ENCODE data around the gene TFCP2.
"Not testable (repeated sequence)": the region's sequence is repeated elsewhere in the genome, so short reads cannot be mapped to it uniquely, and the experiment has no call there.

TFCP2 gene

GRCh38 chr12:51172515-51173431, at the start of gene TFCP2:
TFCP2 (minus strand) TSS chr12:51173135; CDS start chr12:51172422, 713 bp downstream.
- FAIRE-seq = peak; percentile 69

DNA sequence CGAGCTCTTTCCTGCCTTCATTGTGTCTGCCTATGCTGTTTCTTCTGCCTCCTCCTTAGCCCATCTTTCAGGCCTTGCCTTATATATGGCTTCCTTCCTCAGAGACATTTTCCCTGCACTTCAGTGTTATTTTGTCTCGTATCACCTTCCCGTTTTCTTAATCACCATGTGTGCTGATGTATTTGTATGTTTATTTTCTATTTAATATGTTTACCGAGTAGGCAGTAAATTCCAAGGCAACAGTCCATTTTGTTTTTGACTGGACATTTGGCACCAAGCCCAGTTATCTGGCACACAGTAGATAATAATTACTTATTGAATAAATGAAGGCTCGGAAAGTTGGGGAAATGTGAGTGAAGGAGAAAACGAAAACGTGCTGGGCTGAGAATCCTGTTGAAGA, 49.5 kb upstream of the TFCP2 start:
- FAIRE-seq = no peak

DNA sequence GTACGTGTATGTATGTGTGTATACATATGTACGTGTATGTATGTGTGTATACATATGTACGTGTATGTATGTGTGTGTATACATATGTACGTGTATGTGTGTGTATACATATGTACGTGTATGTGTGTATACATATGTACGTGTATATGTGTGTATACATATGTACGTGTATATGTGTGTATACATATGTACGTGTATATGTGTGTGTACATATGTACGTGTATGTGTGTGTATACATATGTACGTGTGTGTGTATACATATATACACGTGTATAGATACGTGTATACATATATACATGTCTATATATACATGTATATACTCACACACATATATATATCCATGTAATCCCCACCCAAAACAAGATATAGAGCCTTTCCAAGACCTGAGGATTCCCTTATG, 46.9 kb upstream of the TFCP2 start:
- FAIRE-seq = not testable (repeated sequence)

DNA sequence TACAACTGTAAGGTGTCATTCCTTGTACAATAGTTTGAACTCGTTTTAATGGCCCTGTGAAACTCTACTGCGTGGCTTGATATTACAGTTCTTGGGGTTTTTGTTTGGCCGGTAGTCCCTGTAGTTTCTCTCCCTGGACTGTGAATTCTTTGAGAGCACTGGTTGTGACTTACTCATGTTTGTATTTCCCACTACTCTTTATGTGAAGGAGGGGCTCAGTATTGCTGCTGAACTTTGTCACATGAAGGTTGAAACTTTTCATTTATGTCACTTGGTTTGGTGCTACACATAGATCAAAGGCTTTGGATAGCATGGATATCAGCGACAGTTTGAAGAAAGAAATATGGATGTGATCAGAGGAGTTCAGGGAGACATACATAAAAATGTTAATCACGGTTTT, 46.4 kb upstream of the TFCP2 start:
- no peak for FAIRE-seq

DNA sequence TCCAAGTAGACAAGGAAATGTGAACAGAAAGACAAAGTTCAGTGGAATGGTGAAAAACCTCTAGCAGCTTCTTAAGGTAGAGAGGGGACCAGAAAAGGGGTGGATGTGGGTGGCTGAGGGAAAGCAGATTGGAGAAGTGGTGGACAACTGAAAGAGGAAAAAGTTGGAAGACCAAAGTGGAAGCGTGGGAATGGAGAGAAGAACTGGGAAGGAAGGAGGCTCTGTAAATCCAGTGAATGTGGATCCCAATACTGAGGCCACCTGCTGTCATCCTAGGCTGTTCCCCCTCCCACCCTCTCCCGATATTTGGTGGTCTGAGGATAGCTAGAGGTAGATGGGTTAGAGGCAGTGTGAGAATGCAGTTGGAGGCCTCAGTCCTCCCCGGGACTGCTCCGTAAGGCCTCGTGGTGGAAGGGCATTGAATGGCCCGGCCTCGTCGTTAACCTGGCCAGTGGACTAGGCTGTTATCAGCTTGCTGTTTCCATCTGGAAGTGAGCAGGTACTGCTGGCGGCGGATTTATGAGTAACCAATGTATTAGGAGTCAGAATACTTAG, 45.7 kb upstream of the TFCP2 start:
- no peak for FAIRE-seq

- FAIRE-seq = no peak
Observed at GRCh38 chr12:51217968-51218606, 45.2 kb upstream of the TFCP2 start, which contains the start of gene POU6F1. POU6F1 (minus strand) TSS chr12:51218062; CDS start chr12:51206836, 11,226 bp downstream.

- no peak for FAIRE-seq
Observed at GRCh38 chr12:51217133-51217967, 44.4 kb upstream of the TFCP2 start.

GRCh38 chr12:51216642-51217041, 43.7 kb upstream of the TFCP2 start:
- no peak for FAIRE-seq

GRCh38 chr12:51214895-51215294, 42.0 kb upstream of the TFCP2 start:
- FAIRE-seq = no peak

DNA sequence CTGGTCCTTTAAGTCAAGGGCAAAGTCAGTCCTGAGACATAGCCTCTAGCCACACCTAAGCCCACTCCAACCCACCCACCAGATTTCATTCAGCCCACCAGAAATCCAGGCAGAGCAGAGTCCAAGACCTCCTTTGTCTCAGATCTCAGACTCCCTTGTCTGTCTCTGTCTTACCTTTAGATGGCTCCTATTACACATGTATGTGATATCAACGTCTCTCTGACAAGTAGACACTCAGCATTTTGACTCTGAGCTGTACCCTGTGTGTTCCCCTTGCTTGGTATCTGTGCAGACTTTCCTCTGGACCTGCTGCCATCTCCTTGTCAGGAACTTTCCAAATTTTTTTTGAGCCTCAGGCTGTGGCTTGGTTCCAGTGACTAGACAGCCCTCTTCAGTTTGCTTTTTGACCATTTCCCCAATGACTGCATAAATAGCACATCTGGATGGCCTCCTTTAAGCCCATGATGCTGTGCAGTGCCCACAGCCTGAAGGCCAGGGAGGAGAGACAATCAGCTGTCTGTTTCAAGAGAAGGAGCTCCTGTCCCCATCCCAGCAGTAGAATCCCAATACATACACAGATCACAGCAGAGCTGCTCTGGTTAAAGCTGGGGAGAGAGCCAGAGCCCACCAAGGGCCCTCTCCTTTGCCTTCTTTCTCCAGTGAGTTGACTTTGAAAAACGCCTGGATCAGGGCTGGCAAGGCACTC, 37.9 kb upstream of the TFCP2 start:
- FAIRE-seq = no peak

- FAIRE-seq = no peak
Observed at GRCh38 chr12:51209259-51209658, 36.3 kb upstream of the TFCP2 start.

DNA sequence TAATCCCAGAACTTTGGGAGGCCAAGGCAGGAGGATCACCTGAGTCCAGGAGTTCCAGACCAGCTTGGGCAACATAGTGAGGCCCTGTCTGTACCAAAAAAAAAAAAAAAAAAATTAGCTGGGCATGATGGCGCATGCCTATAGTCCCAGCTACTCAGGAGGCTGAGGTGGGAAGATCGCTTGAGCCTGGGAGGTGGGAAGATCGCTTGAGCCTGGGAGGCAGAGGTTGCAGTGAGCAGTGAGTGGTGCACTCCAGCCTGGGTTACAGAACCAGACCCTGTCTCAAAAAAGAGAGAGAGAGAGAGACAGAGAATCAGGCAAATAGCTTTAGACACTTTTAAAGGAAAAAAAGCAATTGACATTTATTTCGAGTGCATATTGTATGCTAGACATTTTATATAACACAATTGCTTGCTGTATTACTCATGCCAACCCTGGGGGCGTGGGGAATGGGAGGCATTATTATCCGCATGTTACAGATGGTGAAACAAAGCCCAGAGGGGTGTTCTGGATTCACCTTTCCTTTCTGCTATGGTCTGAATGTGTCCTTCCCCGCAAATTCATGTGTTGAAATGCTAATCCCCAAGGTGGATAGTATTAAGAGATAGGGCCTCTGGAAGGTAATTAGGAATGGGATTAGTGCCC, 35.2 kb upstream of the TFCP2 start:
- no peak for FAIRE-seq

DNA sequence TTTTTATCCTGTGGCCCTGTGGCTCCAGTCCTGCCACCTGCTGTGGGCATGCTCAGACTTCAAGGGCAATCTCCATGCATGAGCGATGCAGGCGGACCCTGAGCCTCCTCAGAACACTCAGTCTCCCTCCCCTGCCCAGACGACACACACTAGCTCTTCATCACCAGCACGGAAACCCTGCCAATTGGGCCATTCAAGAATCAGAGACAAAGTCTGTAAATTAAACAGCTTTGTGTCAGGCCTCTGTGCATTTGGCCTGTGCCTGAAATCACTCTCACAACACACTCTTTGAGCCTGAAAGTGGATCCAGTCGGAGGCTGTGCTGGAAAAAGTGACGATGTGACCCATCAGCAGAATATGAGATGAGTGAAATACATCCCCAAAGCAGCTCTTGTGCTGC, 32.4 kb upstream of the TFCP2 start:
- no peak for FAIRE-seq

GRCh38 chr12:51202718-51203117, 29.8 kb upstream of the TFCP2 start:
- FAIRE-seq = no peak

GRCh38 chr12:51200806-51201205, 27.9 kb upstream of the TFCP2 start:
- no peak for FAIRE-seq

DNA sequence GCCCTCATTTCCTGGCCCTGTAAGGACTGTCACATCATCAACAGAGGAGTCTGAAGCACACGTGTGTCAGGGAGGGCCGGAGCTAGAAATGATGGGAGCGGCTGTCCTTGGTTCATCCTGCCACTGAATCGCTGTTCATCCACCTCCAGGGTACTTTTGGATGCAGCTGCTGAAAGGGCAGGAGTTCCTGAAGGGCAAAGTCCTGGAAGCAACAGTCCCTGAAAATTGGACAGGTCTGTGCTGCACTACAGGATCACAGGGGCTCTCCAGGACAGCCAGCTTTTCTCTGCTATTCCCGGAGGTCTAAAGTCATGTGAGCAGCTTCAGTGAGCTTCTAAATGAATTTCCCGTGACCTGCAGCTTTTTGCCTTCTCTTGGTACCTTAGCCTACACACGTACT, 27.2 kb upstream of the TFCP2 start:
- no peak for FAIRE-seq

- no peak for FAIRE-seq
Observed at GRCh38 chr12:51199366-51199945, 26.5 kb upstream of the TFCP2 start.

DNA sequence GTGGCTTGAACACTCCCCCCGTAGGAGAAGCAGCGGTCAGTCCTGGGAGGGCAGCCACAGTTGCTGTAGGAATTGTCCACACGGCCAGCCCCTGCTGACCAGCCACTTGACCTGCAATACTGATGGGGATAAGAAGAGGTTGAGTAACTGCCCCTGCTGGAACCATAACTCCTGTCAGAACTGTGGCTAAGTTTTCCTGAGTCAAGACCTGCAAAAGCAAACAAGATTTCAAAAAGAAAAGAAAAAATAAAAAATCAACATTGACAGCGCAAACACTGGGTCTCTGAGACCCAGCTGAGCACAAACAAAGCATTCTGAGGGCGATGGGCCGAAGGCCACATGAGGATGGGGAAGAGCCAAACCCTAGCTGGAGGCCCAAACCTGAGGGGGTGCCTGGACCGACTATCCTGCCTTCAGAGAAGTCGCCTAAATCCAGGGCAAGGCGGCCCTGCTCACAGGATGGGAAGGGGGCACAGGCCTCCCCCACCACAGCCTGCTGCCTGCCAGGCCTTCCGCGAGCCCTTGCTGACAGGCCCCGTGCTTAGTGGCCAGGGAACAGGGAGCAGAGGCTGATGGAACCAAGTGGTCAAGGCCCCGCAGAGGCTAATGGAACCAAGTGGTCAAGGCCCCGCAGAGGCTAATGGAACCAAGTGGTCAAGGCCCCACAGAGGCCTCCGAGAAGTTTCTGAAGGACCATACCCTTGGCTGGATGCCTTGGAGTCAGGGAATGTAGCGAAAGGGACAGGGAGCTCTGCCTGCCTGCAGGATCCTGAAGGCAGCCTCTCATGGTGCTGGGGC, 25.8 kb upstream of the TFCP2 start:
- no peak for FAIRE-seq

DNA sequence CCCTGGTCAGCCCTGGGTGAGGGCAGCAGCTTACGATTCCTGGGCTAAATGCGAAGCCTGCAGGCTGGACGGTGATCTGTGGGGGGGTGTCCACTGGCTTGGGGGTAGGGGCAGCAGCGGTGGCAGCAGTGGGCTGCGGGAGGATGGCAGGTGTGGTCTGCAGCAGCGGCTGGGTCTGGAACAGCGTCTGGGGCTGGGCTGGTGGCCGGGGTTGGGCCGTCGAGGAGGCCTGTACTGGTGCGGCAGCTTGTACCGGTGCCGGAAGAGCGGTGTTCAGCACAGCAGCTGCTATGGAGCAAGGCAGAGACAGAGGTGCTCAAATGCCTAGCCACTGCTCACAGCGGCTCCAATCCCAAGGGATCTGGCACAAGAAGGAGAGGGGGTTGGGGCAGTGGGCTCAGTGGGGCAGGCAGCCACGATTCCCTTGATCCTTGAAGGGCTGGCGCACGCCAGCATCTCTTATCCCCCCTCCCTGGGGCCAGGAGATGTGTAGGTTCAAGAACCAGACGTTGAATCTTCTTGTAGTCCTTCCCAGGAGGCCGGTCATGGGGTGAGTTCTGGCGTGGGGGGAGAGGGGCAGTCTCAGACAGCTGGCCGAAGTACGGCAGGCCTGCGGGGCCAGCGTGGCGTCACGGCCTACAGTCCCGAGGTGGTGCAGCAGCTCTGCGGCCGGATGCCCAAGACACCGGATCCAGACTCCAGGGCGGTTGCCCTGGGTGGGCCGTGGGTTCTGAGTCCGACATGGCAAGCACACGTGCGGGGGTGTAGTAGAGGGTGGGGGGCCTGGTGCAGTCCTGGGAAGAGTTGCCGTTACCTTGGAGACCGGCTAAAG, 25.0 kb upstream of the TFCP2 start:
- no peak for FAIRE-seq
